Activated CD4-positive, CD25-positive, alpha-beta regulatory T cell (primary cell): Measurements from ENCODE around the gene ADAM22.
"Not testable (repeated sequence)": the region's sequence is repeated elsewhere in the genome, so short reads cannot be mapped to it uniquely, and the experiment has no call there.

Experiments used
- DNase-seq, 4 experiments: peaks; one replicate each; lab custom pipeline; 2025; lab: John Stamatoyannopoulos, UW

Gene ADAM22

GRCh38 chr7:88111140-88111743 lies 177.2 kb downstream of the ADAM22 start:
- DNase-seq: no peak

- DNase-seq: no peak
Observed at GRCh38 chr7:88111954-88112471, 178.0 kb downstream of the ADAM22 start.

- DNase-seq: no peak
Observed at GRCh38 chr7:88115258-88115796, 181.3 kb downstream of the ADAM22 start.

- DNase-seq: no peak
Observed at GRCh38 chr7:88115816-88116215, 181.8 kb downstream of the ADAM22 start.

GRCh38 chr7:88116235-88116795 lies 182.3 kb downstream of the ADAM22 start:
- no peak for DNase-seq

GRCh38 chr7:88117325-88117724 lies 183.3 kb downstream of the ADAM22 start:
- DNase-seq: no peak

- no peak for DNase-seq
Observed at GRCh38 chr7:88121335-88121734, 187.3 kb downstream of the ADAM22 start.

- no peak for DNase-seq
Observed at GRCh38 chr7:88127637-88128290, 193.7 kb downstream of the ADAM22 start.

- no peak for DNase-seq
Observed at GRCh38 chr7:88132725-88133124, 198.7 kb downstream of the ADAM22 start.

- DNase-seq: no peak
Observed at GRCh38 chr7:88140947-88141346, 206.9 kb downstream of the ADAM22 start.

- DNase-seq: no peak
Observed at GRCh38 chr7:88141479-88141878, 207.4 kb downstream of the ADAM22 start.

GRCh38 chr7:88141953-88142352 lies 207.9 kb downstream of the ADAM22 start:
- DNase-seq: no peak

GRCh38 chr7:88146616-88147015 lies 212.6 kb downstream of the ADAM22 start:
- no peak for DNase-seq

- no peak for DNase-seq
Observed at GRCh38 chr7:88147341-88147740, 213.3 kb downstream of the ADAM22 start.

- no peak for DNase-seq
Observed at GRCh38 chr7:88147949-88148348, 213.9 kb downstream of the ADAM22 start.

GRCh38 chr7:88150033-88150432 lies 216.0 kb downstream of the ADAM22 start:
- DNase-seq: no peak

GRCh38 chr7:88151119-88151790 lies 217.2 kb downstream of the ADAM22 start:
- no peak for DNase-seq

GRCh38 chr7:88153378-88153777 lies 219.3 kb downstream of the ADAM22 start:
- no peak for DNase-seq

GRCh38 chr7:88155756-88156155 lies 221.7 kb downstream of the ADAM22 start:
- no peak for DNase-seq

- no peak for DNase-seq
Observed at GRCh38 chr7:88156356-88156755, 222.3 kb downstream of the ADAM22 start.

GRCh38 chr7:88159741-88160140 lies 225.7 kb downstream of the ADAM22 start:
- DNase-seq: not testable (repeated sequence)

GRCh38 chr7:88165697-88166096 lies 231.6 kb downstream of the ADAM22 start:
- DNase-seq: no peak

GRCh38 chr7:88167223-88167622 lies 233.2 kb downstream of the ADAM22 start:
- no peak for DNase-seq
